Fibroblast of pulmonary artery (primary cell): ENCODE results near the gene CCDC7.
"Not testable (repeated sequence)": the region's sequence is repeated elsewhere in the genome, so short reads cannot be mapped to it uniquely, and the experiment has no call there.

Experiments used
- DNase-seq: peaks from one replicate; pipeline ENCODE4 v3.0.0-alpha.2; 2010; ENCODE audit warnings: low read depth
- H3K4me3 ChIP-seq: replicated peaks from 2 replicates; pipeline ENCODE4 v1.5.1; 2011; ENCODE audit warnings: low read depth, mild to moderate bottlenecking, control low read depth, low read length, moderate library complexity
- TF ChIP-seq, protein P1 (sequence below): IDR thresholded peaks from 2 replicates; pipeline ENCODE4 v1.5.1; 2011; ENCODE audit warnings: mild to moderate bottlenecking, control low read depth, low read length, inconsistent platforms; ENCODE audit errors: missing control alignments

The CCDC7 gene

GRCh38 chr10:32530231-32530630 lies 84.3 kb downstream of the CCDC7 start:
- no peak overlapping the region for H3K4me3 ChIP-seq

DNA sequence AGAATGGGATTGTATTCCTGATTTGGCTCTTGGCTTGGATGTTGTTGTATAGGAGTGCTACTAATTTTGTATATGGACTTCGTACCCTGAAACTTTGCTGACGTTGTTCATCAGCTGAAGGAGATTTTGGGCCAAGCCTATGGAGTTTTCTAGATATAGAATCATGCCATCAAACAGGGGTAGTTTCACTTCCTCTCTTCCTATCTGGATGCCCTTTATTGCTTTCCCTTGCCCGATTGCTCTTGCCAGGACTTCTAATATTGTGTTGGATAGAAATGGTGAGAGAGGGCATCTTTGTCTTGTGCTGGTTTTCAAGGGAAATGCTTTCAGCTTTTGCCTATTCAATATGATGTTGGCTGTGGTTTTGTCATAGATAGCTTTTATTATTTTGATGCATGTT lies 92.3 kb downstream of the CCDC7 start:
- DNase-seq, result no peak
- H3K4me3 ChIP-seq, result no peak overlapping the region
- TF ChIP-seq, protein P1, sequence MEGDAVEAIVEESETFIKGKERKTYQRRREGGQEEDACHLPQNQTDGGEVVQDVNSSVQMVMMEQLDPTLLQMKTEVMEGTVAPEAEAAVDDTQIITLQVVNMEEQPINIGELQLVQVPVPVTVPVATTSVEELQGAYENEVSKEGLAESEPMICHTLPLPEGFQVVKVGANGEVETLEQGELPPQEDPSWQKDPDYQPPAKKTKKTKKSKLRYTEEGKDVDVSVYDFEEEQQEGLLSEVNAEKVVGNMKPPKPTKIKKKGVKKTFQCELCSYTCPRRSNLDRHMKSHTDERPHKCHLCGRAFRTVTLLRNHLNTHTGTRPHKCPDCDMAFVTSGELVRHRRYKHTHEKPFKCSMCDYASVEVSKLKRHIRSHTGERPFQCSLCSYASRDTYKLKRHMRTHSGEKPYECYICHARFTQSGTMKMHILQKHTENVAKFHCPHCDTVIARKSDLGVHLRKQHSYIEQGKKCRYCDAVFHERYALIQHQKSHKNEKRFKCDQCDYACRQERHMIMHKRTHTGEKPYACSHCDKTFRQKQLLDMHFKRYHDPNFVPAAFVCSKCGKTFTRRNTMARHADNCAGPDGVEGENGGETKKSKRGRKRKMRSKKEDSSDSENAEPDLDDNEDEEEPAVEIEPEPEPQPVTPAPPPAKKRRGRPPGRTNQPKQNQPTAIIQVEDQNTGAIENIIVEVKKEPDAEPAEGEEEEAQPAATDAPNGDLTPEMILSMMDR, result no peak

More at GRCh38 chr10:32530231-32530630, 84.3 kb downstream of the CCDC7 start:
- DNase-seq, result no peak
- TF ChIP-seq, protein P1, result no peak

GRCh38 chr10:32540691-32541470 lies 94.9 kb downstream of the CCDC7 start:
- H3K4me3 ChIP-seq, result no peak overlapping the region
- DNase-seq, result no peak
- TF ChIP-seq, protein P1, result no peak

DNA sequence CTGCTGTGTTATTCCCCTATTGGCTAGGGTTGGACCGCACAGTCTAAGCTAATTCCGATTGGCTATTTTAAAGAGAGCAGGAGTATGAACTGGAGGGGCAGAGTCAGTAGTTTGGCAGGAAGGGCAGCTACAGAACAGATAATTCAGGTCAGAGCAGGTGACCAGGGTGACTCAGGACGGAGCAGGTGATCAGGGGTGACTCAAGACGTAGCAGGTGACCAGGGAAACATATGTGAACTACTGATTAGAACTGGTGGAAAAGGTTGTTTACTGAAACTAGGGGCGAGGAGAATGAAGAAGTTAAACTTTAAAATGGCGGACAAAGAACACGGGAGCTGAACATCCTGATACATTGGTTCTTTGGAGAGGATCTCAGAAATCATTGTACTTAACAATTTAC lies 102.3 kb downstream of the CCDC7 start:
- no peak for DNase-seq
- TF ChIP-seq, protein P1, result no peak
- H3K4me3 ChIP-seq, result no peak overlapping the region

DNA sequence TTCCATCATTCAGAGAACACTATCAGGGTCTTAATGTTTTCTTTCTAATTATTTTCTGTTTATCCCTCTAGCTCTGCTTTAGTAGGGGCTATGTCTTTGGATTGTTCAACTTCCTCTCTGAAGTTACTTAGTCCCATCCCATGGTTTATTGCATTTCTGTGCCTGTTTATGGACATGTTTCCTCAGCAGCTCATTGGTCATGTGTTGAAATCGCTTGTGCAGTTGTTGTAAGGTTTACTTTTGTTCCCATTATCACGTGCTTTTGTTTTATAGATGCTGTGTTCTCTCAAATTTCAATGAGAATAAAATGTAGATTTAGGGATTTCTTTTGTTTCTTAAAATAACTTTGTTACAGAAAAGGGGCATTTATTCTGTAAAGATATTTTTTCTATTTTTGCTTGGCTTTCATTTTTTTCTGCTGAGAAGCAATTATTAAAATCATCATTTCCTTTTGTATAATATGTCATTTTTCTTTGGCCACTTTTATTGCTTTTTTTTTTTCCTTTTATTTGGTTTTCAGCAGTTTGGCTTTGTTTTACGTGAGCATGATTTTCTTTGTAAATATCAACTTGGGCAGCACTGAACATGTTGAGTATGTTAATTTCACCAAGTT lies 110.9 kb downstream of the CCDC7 start:
- H3K4me3 ChIP-seq, result no peak overlapping the region
- TF ChIP-seq, protein P1, result no peak
- no peak for DNase-seq

DNA sequence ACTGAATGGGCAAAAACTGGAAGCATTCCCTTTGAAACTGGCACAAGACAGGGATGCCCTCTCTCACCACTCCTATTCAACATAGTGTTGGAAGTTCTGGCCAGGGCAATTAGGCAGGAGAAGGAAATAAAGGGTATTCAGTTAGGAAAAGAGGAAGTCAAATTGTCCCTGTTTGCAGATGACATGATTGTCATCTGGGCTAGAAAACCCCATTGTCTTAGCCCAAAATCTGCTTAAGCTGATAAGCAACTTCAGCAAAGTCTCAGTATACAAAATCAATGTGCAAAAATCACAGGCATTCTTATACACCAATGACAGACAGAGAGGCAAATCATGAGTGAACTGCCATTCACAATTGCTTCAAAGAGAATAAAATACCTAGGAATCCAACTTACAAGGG lies 116.8 kb downstream of the CCDC7 start:
- DNase-seq, H3K4me3 ChIP-seq: not testable (repeated sequence)

DNA sequence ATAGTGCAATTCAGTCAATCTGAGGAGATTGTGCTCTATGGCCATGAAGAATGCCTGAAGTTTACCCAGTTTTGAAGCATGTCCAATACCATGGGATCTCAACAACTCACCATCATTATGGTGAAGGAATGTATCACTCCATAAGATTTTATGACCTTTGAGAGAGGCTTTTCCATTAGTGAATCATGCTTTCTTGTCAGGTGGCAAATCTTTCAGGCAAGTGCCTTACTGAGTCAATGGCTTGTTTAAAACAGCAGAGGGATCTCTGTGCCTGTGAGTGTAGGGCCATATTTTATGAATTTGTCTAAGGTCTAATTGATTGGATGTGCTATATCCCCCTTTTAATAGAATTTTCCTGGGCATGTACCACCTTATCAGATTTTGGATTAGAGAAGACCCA lies 131.5 kb downstream of the CCDC7 start:
- H3K4me3 ChIP-seq, result no peak overlapping the region
- DNase-seq, result no peak
- TF ChIP-seq, protein P1, result no peak
